Measurements from ENCODE around the gene ACOXL.
A peak's percentile ranks its signal among the peaks of the same experiment; 100 is the strongest.

ACOXL gene

DNA sequence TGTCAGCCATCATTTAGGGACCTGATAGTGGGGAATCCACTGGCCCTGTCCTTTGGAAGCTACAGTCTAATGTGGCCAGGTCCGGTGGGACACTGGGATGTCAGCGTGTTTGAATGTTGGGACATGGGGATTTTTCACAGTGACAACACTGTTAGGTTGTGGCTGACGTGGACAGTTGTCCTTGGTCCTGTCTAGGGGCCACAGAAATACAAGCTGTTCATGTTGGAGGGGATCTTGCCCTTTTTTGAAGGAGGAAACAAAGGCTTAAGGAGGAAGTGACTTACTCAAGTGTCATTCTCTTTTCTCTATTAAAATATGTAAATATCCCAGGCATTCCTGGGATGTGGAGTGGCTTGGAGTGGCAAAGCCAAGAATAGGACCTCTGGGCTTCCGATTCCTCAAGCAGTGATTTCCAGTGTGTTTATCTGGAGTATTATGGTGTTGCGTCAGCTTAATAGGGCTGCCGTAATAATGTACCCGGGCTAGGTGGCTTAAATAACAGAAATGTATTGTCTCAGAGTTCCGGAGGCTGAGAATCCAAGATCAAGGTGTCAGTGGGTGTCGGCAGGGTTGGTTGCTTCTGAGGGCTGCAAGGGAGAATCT lies 8.5 kb downstream of the ACOXL start:
- no peak overlapping the region for H3K4me3 ChIP-seq (ENCODE audit: low read depth, low read length)
- no peak for DNase-seq (ENCODE audit: low read depth)
- TF ChIP-seq, protein P1, sequence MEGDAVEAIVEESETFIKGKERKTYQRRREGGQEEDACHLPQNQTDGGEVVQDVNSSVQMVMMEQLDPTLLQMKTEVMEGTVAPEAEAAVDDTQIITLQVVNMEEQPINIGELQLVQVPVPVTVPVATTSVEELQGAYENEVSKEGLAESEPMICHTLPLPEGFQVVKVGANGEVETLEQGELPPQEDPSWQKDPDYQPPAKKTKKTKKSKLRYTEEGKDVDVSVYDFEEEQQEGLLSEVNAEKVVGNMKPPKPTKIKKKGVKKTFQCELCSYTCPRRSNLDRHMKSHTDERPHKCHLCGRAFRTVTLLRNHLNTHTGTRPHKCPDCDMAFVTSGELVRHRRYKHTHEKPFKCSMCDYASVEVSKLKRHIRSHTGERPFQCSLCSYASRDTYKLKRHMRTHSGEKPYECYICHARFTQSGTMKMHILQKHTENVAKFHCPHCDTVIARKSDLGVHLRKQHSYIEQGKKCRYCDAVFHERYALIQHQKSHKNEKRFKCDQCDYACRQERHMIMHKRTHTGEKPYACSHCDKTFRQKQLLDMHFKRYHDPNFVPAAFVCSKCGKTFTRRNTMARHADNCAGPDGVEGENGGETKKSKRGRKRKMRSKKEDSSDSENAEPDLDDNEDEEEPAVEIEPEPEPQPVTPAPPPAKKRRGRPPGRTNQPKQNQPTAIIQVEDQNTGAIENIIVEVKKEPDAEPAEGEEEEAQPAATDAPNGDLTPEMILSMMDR (IDR thresholded peaks at IDR 0.05; ENCODE audit: low read depth, low read length, missing control alignments) = no peak

DNA sequence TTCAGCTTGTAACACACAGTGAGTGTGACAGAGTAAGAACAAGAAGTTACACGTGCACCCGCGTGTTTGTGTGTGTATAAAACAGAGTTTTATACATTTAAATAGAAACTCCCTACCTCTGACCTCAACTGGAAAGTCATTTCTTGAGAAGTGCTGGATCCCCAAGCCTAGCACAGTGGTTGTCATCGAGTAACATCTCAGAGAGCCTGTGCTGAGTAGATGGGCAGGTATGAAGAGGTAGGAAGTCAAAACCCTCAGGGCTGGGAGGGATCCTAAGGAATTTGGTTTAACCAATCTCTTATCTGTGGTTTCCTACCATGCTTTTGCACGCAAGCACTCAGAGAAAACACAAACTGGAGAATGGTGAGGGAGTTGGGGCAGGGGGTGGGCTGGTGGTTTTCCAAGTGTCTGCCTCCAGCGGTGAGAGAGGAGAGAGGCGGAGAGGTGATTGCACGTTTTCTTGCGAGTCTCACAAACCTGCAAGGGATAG lies 9.2 kb downstream of the ACOXL start:
- no peak overlapping the region for H3K4me3 ChIP-seq (ENCODE audit: low read depth, low read length)
- TF ChIP-seq, protein P1 (IDR thresholded peaks at IDR 0.05; ENCODE audit: low read depth, low read length, missing control alignments) = no peak
- no peak for DNase-seq (ENCODE audit: low read depth)

DNA sequence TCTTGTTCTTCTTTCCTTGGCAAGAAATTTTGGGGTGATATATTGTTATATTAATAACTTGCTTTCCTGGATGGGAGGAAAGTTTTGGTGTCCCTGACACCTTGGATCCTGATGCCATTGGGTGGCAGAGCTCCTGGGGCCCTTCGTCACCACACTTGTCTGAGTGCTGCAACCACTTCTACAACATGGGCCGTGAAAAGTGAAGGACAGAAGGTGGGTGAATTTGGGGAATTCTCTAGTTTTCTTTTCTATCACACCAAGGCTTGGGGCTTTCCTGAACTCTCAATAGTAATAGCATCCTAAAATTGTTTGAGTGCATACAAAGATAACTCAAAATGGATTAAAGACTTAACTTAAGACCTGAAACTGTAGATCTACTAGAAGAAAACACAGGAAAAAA lies 10.0 kb downstream of the ACOXL start:
- TF ChIP-seq, protein P1 (IDR thresholded peaks at IDR 0.05; ENCODE audit: low read depth, low read length, missing control alignments) = no peak
- H3K4me3 ChIP-seq (ENCODE audit: low read depth, low read length) = no peak overlapping the region
- no peak for DNase-seq (ENCODE audit: low read depth)

DNA sequence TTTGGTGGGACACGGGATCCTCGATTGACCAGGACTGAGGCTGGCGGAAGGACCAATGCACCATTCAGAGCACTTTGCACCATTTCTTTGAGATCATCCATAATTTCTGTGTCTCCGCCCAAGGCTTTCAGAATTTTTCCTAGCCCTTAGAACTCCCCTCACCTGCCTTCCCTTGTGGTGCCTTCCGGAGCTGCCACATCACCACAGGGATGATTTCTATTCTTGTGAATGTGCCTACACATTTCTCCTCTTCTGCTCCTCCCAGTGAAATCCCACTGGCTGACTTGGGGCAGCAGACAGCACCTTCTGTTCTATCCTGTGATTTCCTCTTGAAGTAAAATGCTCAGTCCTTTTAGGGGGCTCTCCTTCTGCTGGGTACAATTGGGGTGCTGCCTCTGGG lies 11.2 kb downstream of the ACOXL start:
- no peak overlapping the region for H3K4me3 ChIP-seq (ENCODE audit: low read depth, low read length)
- TF ChIP-seq, protein P1 (IDR thresholded peaks at IDR 0.05; ENCODE audit: low read depth, low read length, missing control alignments) = no peak
- DNase-seq (ENCODE audit: low read depth) = no peak

DNA sequence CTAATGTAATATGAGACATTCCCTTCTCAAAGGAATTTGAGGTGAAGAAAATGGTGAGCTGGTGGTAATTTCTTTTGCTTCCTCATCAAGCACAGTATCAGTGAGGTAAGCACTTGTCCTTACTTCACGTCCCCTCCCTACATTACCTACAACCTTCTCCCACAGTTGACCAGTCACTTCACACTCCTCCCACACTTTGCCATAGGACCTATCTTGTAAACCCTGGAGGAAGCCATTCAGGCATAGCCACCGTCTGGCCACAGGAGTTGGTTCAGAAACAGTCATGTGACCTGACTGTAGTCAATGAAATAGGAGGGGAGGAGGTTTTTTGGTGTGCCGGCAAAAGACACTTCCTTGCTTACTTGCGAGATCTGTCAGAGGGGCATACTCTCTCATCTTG lies 12.1 kb downstream of the ACOXL start:
- no peak overlapping the region for H3K4me3 ChIP-seq (ENCODE audit: low read depth, low read length)
- TF ChIP-seq, protein P1 (IDR thresholded peaks at IDR 0.05; ENCODE audit: low read depth, low read length, missing control alignments) = no peak
- DNase-seq (ENCODE audit: low read depth) = peak; percentile 51

DNA sequence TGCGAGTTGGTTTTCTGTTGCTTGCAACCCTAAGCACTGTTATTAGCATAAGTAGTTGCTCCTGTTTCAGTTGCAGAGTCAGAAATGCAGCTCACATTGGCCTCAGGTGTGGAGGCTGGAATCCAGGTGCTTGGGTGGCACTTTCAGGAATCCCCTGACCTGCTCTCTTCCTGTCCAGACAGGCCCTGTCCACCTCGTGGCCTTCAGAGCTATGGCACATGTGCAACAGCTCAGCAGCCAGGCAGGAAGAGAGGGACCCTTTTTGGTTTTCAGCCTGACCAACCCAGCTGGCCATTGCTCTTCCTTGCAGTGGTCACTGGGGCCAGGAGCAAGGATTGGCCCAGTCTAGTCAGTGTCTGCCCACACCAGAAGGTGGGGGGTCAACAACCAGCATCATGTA lies 12.7 kb downstream of the ACOXL start:
- no peak for DNase-seq (ENCODE audit: low read depth)
- no peak overlapping the region for H3K4me3 ChIP-seq (ENCODE audit: low read depth, low read length)
- TF ChIP-seq, protein P1 (IDR thresholded peaks at IDR 0.05; ENCODE audit: low read depth, low read length, missing control alignments) = no peak
